ENCODE data around the gene AOC3.
"Not testable (repeated sequence)": the region's sequence is repeated elsewhere in the genome, so short reads cannot be mapped to it uniquely, and the experiment has no call there.

AOC3 gene

GRCh38 chr17:42867694-42868261 lies 16.8 kb downstream of the AOC3 start:
- not testable (repeated sequence) for DNase-seq (ENCODE audit: low spot score)

GRCh38 chr17:42868338-42868737 lies 17.3 kb downstream of the AOC3 start:
- no peak for DNase-seq (ENCODE audit: low spot score)

- DNase-seq (ENCODE audit: low spot score) = no peak
Observed at GRCh38 chr17:42871647-42872046, 20.6 kb downstream of the AOC3 start.

GRCh38 chr17:42872251-42872965 lies 21.4 kb downstream of the AOC3 start:
- no peak for DNase-seq (ENCODE audit: low spot score)

GRCh38 chr17:42873315-42873714 lies 22.3 kb downstream of the AOC3 start:
- no peak for DNase-seq (ENCODE audit: low spot score)

- not testable (repeated sequence) for DNase-seq (ENCODE audit: low spot score)
Observed at GRCh38 chr17:42873932-42874695, 23.1 kb downstream of the AOC3 start.

- no peak for DNase-seq (ENCODE audit: low spot score)
Observed at GRCh38 chr17:42877037-42877436, 26.0 kb downstream of the AOC3 start.

- DNase-seq (ENCODE audit: low spot score) = no peak
Observed at GRCh38 chr17:42878123-42878880, 27.3 kb downstream of the AOC3 start.

- DNase-seq (ENCODE audit: low spot score) = no peak
Observed at GRCh38 chr17:42878924-42879595, 28.1 kb downstream of the AOC3 start.

- DNase-seq (ENCODE audit: low spot score) = no peak
Observed at GRCh38 chr17:42879596-42879985, 28.6 kb downstream of the AOC3 start.

GRCh38 chr17:42880776-42881310 lies 29.8 kb downstream of the AOC3 start:
- DNase-seq (ENCODE audit: low spot score) = no peak

GRCh38 chr17:42881706-42882105 lies 30.7 kb downstream of the AOC3 start:
- DNase-seq (ENCODE audit: low spot score) = not testable (repeated sequence)

- no peak for DNase-seq (ENCODE audit: low spot score)
Observed at GRCh38 chr17:42882166-42882565, 31.2 kb downstream of the AOC3 start.

- no peak for DNase-seq (ENCODE audit: low spot score)
Observed at GRCh38 chr17:42883802-42884558, 33.0 kb downstream of the AOC3 start.

- not testable (repeated sequence) for DNase-seq (ENCODE audit: low spot score)
Observed at GRCh38 chr17:42885806-42886205, 34.8 kb downstream of the AOC3 start.

GRCh38 chr17:42886283-42887176 lies 35.5 kb downstream of the AOC3 start:
- DNase-seq (ENCODE audit: low spot score) = no peak

- no peak for DNase-seq (ENCODE audit: low spot score)
Observed at GRCh38 chr17:42889809-42890208, 38.8 kb downstream of the AOC3 start.

GRCh38 chr17:42891539-42892152 lies 40.6 kb downstream of the AOC3 start:
- DNase-seq (ENCODE audit: low spot score) = no peak

GRCh38 chr17:42893359-42893758 lies 42.4 kb downstream of the AOC3 start:
- no peak for DNase-seq (ENCODE audit: low spot score)

All from CD4-positive, alpha-beta T cell treated with Interleukin-2 at 100 ng/mL for 4 hours (primary cell).